Psoas muscle (tissue), 8 donors: ENCODE measurements around the gene PVR. TPM values are rescaled to one million over a fixed set of nuclear protein-coding genes. Genes with fewer than 3 reads are reported as not detected.
A peak's percentile ranks its signal among the peaks of the same experiment; 100 is the strongest.

Experiments used
- ATAC-seq, 4 donors: fragments of 200-7000 bp; cut with Tn5 transposase; one replicate each; pipeline ENCODE4 v1.9.1; 2020; ENCODE audit warnings: moderate library complexity in 3 of 4, mild to moderate bottlenecking in 2 of 4
- DNase-seq, 2 donors: peaks; one replicate each; pipeline ENCODE4 v3.0.0-alpha.2; 2020
- H3K27ac ChIP-seq: fragments of 200-600 bp; one replicate; pipeline ENCODE4 v1.8.0; 2022
- H3K27me3 ChIP-seq, 3 donors: fragments of 200-600 bp in 1 of 3; one replicate each; pipeline versions ENCODE4 v1.6.1 to v1.8.0; 2013 to 2022; ENCODE audit warnings: low read length in 2 of 3, mild to moderate bottlenecking in 2 of 3, moderate library complexity in 1 of 3; ENCODE audit not compliant: insufficient read depth in 3 of 3
- H3K36me3 ChIP-seq, 2 donors: fragments of 200-600 bp in 1 of 2; one replicate each; pipeline versions ENCODE4 v1.6.1 to v1.8.0; 2013 to 2022; ENCODE audit warnings: low read depth in 1 of 2, mild to moderate bottlenecking in 1 of 2, moderate library complexity in 1 of 2; ENCODE audit not compliant: insufficient read depth in 1 of 2
- H3K4me1 ChIP-seq: fragments of 200-600 bp; one replicate; pipeline ENCODE4 v1.8.0; 2022
- H3K4me3 ChIP-seq: fragments of 200-600 bp; one replicate; pipeline ENCODE4 v1.8.0; 2022; ENCODE audit warnings: mild to moderate bottlenecking
- H3K9me3 ChIP-seq: fragments of 200-600 bp; one replicate; pipeline ENCODE4 v1.8.0; 2022
- CTCF ChIP-seq: fragments of 200-600 bp; IDR thresholded peaks from one replicate; pipeline ENCODE4 v1.8.0; 2022; ENCODE audit warnings: antibody characterized with exemption
- WGBS, 3 donors: extraction: QIAGEN DNeasy Blood & Tissue Kit; methylation state at CpG; one replicate each; pipeline versions ENCODE4 v1.1.6 to v1.1.7; 2013; 5-methylcytosine and 5-hydroxymethylcytosine counted together
- intact Hi-C, 2 donors: fragments of 100-400 bp; cut with DNase I; formaldehyde crosslinking; loops; one replicate each; pipeline versions ENCODE4 v1.11.0 to v1.14.2; 2022
- polyA plus RNA-seq, 3 donors: library from polyadenylated mRNA; stranded (reverse); fragments of 200-250 nt; gene quantifications; one replicate each; pipeline ENCODE4 v1.2.3, GENCODE V29; 2013
- total RNA-seq, 4 donors: library from RNA; stranded (reverse); fragmentation: NEBNext Ultra II Directional in 2 of 4; extraction: Animal tissue kit (Norgen Biotek cat#: 25700) in 2 of 4; gene quantifications; one replicate each; pipeline versions ENCODE4 v1.2.1 to v1.2.4, GENCODE V29; 2021 to 2023
- donor health status: healthy with polysubstance abuse.
- donor health status: DM: no; HTN: no; CAD: no; lungs with moderate emphysema.
- donor health status: Bipolar disorder and iron deficiency.
- donor health status: healthy.
- donor health status: DM: yes; HTN: yes; CAD: no.
- donor health status: DM: no; HTN: no; CAD: no.
- donor health status: DM: no; HTN: no; CAD: no.
- donor health status: DM: yes; HTN: yes; CAD: no.

PVR gene
- total and polyA plus RNA-seq, 7 donors: 21.0 to 117 (median 44.4) TPM

- Histone ChIP-seq H3K9me3 (no peaks in the 10 kb centered on the region), H3K4me3 (no peak overlapping the region), H3K27me3 (no peaks in the 10 kb centered on the region), H3K27ac (peak overlapping the region; percentile 28), H3K4me1 (peaks cover 27% of the 10 kb centered on the region), H3K36me3 (peaks cover 0 to 3% of the 10 kb centered on the region in 2 donors)
- intact Hi-C loops: loop anchor here in 1 of 2 donors (5.0 kb wide), 1 partner anchor 54 kb away; no protein-coding TSS in a partner anchor
- no peak for TF ChIP-seq CTCF
- DNase-seq (no peak), ATAC-seq (no peak)
- WGBS, 3 donors: 76 to 85% (median 77%) methylated on average over 9 of the region's 9 CpGs
These were observed 2.0 kb upstream of the PVR start for GRCh38 chr19:44641501-44642265.

GRCh38 chr19:44642377-44642776, 1.3 kb upstream of the PVR start:
- no peak for TF ChIP-seq CTCF
- H3K27ac ChIP-seq: no peak overlapping the region
- no peak for DNase-seq

GRCh38 chr19:44644402-44645016, 799 bp downstream of the PVR start:
- peaks cover 47% of the 10 kb centered on the region for H3K4me1 ChIP-seq
- TF ChIP-seq CTCF: no peak
- H3K4me3 ChIP-seq: peak overlapping the region; percentile 88
- peak overlapping the region; percentile 92 for H3K27ac ChIP-seq
- no peaks in the 10 kb centered on the region for H3K27me3 ChIP-seq
- ATAC-seq (peak; percentile 53 to 65 (median 62)), DNase-seq (peak in 1 of 2 donors; percentile 36)
- 2 to 10% (median 2%) methylated on average over 13 of the region's 13 CpGs for WGBS, 3 donors
- H3K36me3 ChIP-seq: peaks cover 0 to 23% of the 10 kb centered on the region in 2 donors
- no peaks in the 10 kb centered on the region for H3K9me3 ChIP-seq
- intact Hi-C loops: loop anchor here (5.0 kb wide), 1 partner anchor 57 kb away; no protein-coding TSS in a partner anchor

More at GRCh38 chr19:44642377-44642776, 1.3 kb upstream of the PVR start:
- H3K36me3 ChIP-seq: peaks cover 0 to 6% of the 10 kb centered on the region in 2 donors
- H3K27me3 ChIP-seq: no peaks in the 10 kb centered on the region
- peaks cover 33% of the 10 kb centered on the region for H3K4me1 ChIP-seq
- no peaks in the 10 kb centered on the region for H3K9me3 ChIP-seq
- no peak overlapping the region for H3K4me3 ChIP-seq
- WGBS, 3 donors: 55 to 73% (median 66%) methylated on average over 1 of the region's 1 CpG
- intact Hi-C loops: loop anchor here in 1 of 2 donors (5.0 kb wide), 1 partner anchor 55 kb away; no protein-coding TSS in a partner anchor
- no peak for ATAC-seq

GRCh38 chr19:44645407-44646048, 1.8 kb downstream of the PVR start:
- Histone ChIP-seq H3K4me1 (peaks cover 42% of the 10 kb centered on the region), H3K27me3 (no peaks in the 10 kb centered on the region), H3K9me3 (no peaks in the 10 kb centered on the region), H3K36me3 (peaks cover 4 to 34% of the 10 kb centered on the region in 2 donors), H3K4me3 (peak overlapping the region; percentile 47), H3K27ac (peak overlapping the region; percentile 80)
- WGBS, 3 donors: 73 to 88% (median 87%) methylated on average over 8 of the region's 8 CpGs
- DNase-seq: no peak
- no peak for ATAC-seq
- no peak for TF ChIP-seq CTCF
- intact Hi-C loops: loop anchor here in 1 of 2 donors (5.0 kb wide), 1 partner anchor 58 kb away; no protein-coding TSS in a partner anchor
